Hepatocyte (in vitro differentiated cells): Measurements from ENCODE around the gene HOXB4. TPM values are rescaled to one million over a fixed set of nuclear protein-coding genes. Genes with fewer than 3 reads are reported as not detected.

ENCODE experiments used
- DNase-seq: peaks from one replicate; pipeline ENCODE4 v3.0.0-alpha.2; 2016; ENCODE audit warnings: low spot score
- H2AFZ ChIP-seq: fragments of 200-600 bp; sonication (generic); 2 replicates; pipeline ENCODE4 v1.6.0; 2016; ENCODE audit warnings: antibody characterized with exemption, mild to moderate bottlenecking
- H3K27ac ChIP-seq: fragments of 200-600 bp; sonication (generic); 2 replicates; pipeline ENCODE4 v1.5.1; 2016; ENCODE audit warnings: mild to moderate bottlenecking
- H3K27me3 ChIP-seq: fragments of 200-600 bp; sonication (generic); 2 replicates; pipeline ENCODE4 v1.6.1; 2016
- H3K36me3 ChIP-seq: fragments of 200-600 bp; sonication (generic); replicated peaks from 2 replicates; pipeline ENCODE4 v1.5.1; 2016; ENCODE audit warnings: low read depth; ENCODE audit not compliant: insufficient read depth
- H3K4me1 ChIP-seq: fragments of 200-600 bp; sonication (generic); 2 replicates; pipeline ENCODE4 v1.5.1; 2016; ENCODE audit warnings: mild to moderate bottlenecking, moderate library complexity; ENCODE audit not compliant: insufficient read depth
- H3K4me2 ChIP-seq: fragments of 200-600 bp; sonication (generic); 2 replicates; pipeline ENCODE4 v1.6.0; 2016
- H3K4me3 ChIP-seq: fragments of 200-600 bp; sonication (generic); 2 replicates; pipeline ENCODE4 v1.5.1; 2016; ENCODE audit warnings: mild to moderate bottlenecking
- H3K79me2 ChIP-seq: fragments of 200-600 bp; sonication (generic); 2 replicates; pipeline ENCODE4 v1.6.0; 2017; ENCODE audit warnings: mild to moderate bottlenecking
- H3K9me2 ChIP-seq: fragments of 200-600 bp; sonication (generic); replicated peaks from 2 replicates; pipeline ENCODE4 v1.6.0; 2017; ENCODE audit warnings: mild to moderate bottlenecking; ENCODE audit not compliant: insufficient read depth
- H3K9me3 ChIP-seq: fragments of 200-600 bp; sonication (generic); 2 replicates; pipeline ENCODE4 v1.5.1; 2016; ENCODE audit warnings: low read depth, mild to moderate bottlenecking
- H4K20me1 ChIP-seq: fragments of 200-600 bp; sonication (generic); 2 replicates; pipeline ENCODE4 v1.6.0; 2016; ENCODE audit warnings: mild to moderate bottlenecking; ENCODE audit not compliant: insufficient read depth, poor library complexity, severe bottlenecking
- CTCF ChIP-seq: fragments of 200-600 bp; sonication (generic); IDR thresholded peaks from 2 replicates; pipeline ENCODE4 v1.5.1; 2016; ENCODE audit warnings: antibody characterized with exemption, mild to moderate bottlenecking; ENCODE audit not compliant: poor library complexity
- EZH2 ChIP-seq: fragments of 200-600 bp; sonication (generic); IDR thresholded peaks from 2 replicates; pipeline ENCODE4 v1.6.1; 2016; ENCODE audit warnings: antibody characterized with exemption, mild to moderate bottlenecking, borderline replicate concordance
- EZH2phosphoT487 ChIP-seq: fragments of 200-600 bp; sonication (generic); IDR thresholded peaks from one replicate; pipeline ENCODE4 v1.6.1; 2018; ENCODE audit warnings: antibody characterized with exemption, mild to moderate bottlenecking, low read depth, moderate library complexity; ENCODE audit not compliant: unreplicated experiment, severe bottlenecking
- WGBS: methylation state at CpG from one replicate; pipeline ENCODE4 v1.1.6; 2016; ENCODE audit warnings: low lambda C conversion rate; ENCODE audit errors: missing lambda C conversion rate; 5-methylcytosine and 5-hydroxymethylcytosine counted together
- polyA plus RNA-seq: library from polyadenylated mRNA; unstranded; fragments of >200 nt; fragmentation: Nextera tagmentation; extraction: Ambion mirVana; gene quantifications from 2 replicates; pipeline ENCODE4 v1.2.1, GENCODE V29; 2016
- total RNA-seq: library from RNA; depleted of rRNA; stranded (reverse); fragments of >200 nt; gene quantifications from 2 replicates; pipeline ENCODE4 v1.2.3, GENCODE V29; 2014

Gene HOXB4
- total and polyA plus RNA-seq, 2 experiments from 2014 or later, result 1.8 to 2.2 TPM

DNA sequence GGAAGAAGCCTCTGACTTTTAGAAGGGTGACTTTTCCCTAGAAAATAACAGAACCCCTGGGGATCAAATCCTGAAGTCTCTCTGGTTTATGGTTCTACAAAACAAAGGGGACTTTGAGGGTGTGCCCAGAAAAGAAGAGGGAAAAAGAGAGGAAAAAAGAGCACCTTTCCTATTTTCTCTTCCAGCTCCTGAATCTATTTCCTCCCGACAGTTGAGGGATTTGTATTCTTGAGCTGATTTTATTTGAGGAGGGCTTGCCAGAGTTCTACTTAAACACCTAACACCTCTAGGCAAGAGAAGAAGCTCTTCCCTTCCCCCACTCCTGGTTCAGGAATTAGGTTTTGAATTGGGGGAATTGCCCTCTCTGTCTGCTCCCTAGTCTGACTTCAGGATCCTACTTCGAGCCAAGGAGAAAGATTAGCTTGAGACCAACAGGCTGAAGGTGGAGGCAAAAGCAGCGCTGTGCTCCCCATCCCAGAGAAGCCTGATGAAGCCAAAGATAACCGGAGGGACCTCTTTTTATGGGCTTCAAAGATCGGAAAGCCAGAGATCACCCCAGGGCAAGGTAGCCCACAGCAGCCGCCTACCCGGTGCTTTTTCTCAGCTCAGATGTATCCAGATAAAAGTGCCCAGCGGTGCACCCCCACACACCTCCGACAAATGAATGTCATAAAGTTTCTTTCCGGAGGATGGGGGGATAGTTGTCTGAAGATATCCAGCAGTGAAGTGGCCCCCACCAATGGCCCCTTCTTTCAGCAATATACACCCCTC, 11.1 kb upstream of the HOXB4 start:
- DNase-seq, result no peak
- Histone ChIP-seq H3K9me3 (no peaks in the 10 kb centered on the region), H3K4me3 (no peak overlapping the region), H4K20me1 (no peaks in the 10 kb centered on the region), H3K36me3 (no peaks in the 10 kb centered on the region), H2AFZ (peak overlapping the region; percentile 1), H3K9me2 (no peaks in the 10 kb centered on the region), H3K4me2 (peak overlapping the region; percentile 93), H3K4me1 (no peaks in the 10 kb centered on the region), H3K79me2 (peaks cover 13% of the 10 kb centered on the region), H3K27ac (peak overlapping the region; percentile 25), H3K27me3 (peaks cover 89% of the 10 kb centered on the region)
- WGBS, result 12% methylated on average over 10 of the region's 10 CpGs
- TF ChIP-seq CTCF, result no peak
- peak; percentile 24 for TF ChIP-seq EZH2phosphoT487
- peak; percentile 67 for TF ChIP-seq EZH2

DNA sequence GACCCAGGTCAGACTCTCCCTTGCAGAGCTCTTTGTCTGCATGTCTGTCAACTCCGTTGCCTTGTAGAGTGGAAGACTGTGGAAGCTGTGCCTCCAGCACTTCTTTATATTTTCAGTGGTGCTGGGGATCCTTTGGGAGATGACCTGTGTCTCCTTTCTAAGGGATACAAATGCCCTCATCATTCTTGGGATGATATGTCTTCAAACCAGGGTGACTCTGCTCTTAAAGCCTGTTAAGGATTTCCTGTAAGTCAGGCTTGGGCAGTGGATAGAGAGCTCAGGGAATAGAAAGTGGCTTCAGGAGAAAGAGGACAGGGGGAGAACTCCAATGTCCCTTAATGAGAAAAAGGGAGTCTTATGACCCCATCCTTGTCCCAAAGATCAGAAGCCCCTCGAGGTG, 10.4 kb upstream of the HOXB4 start:
- Histone ChIP-seq H3K36me3 (no peaks in the 10 kb centered on the region), H3K27me3 (peaks cover 92% of the 10 kb centered on the region), H2AFZ (no peak overlapping the region), H3K9me3 (no peaks in the 10 kb centered on the region), H3K79me2 (peaks cover 13% of the 10 kb centered on the region), H3K27ac (no peak overlapping the region), H3K4me1 (no peaks in the 10 kb centered on the region), H3K4me3 (no peak overlapping the region), H4K20me1 (no peaks in the 10 kb centered on the region), H3K4me2 (peak overlapping the region; percentile 93), H3K9me2 (no peaks in the 10 kb centered on the region)
- no peak for DNase-seq
- WGBS, result 43% methylated on average over 2 of the region's 2 CpGs
- no peak for TF ChIP-seq EZH2phosphoT487
- TF ChIP-seq EZH2, result no peak
- no peak for TF ChIP-seq CTCF

DNA sequence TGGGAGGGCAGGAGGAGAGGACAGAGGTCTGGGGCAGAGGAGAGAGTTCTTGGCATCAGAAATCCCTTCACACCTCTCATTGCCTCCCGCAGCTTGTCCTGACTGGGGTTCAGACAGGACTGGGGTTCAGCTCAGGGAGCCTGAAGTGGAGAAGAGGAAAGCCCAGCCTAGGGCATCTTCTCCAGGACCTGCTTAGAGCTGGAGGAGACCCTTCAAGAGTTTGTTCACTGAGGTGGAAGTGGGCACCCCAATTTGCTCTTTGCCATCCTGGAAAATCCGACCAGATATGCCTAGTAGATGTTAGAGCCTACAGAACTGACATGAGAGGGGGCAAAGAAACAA, 9.9 kb upstream of the HOXB4 start:
- Histone ChIP-seq H3K4me3 (no peak overlapping the region), H3K27me3 (peaks cover 92% of the 10 kb centered on the region), H3K9me2 (no peaks in the 10 kb centered on the region), H3K9me3 (no peaks in the 10 kb centered on the region), H2AFZ (no peak overlapping the region), H4K20me1 (no peaks in the 10 kb centered on the region), H3K4me2 (peak overlapping the region; percentile 93), H3K27ac (peak overlapping the region; percentile 36), H3K36me3 (no peaks in the 10 kb centered on the region), H3K79me2 (peaks cover 18% of the 10 kb centered on the region), H3K4me1 (no peaks in the 10 kb centered on the region)
- TF ChIP-seq EZH2, result no peak
- no peak for TF ChIP-seq EZH2phosphoT487
- no peak for TF ChIP-seq CTCF
- 40% methylated on average over 2 of the region's 2 CpGs for WGBS
- DNase-seq, result no peak
